Testis (tissue), 2 donors: ENCODE data around the gene TMEM175.

Experiments
- POLR2A ChIP-seq: fragments of 450-650 bp; IDR thresholded peaks from one replicate; pipeline ENCODE4 v1.6.1; 2017; ENCODE audit warnings: antibody characterized with exemption, mild to moderate bottlenecking, moderate library complexity
- TF ChIP-seq, protein P1 (sequence below), 3 experiments: fragments of 450-650 bp in 2 of 3; fragments of 200-600 bp in 1 of 3; sonication (generic) in 1 of 3; IDR thresholded peaks; one replicate each; pipeline ENCODE4 v1.5.1; 2016 to 2019; ENCODE audit warnings: antibody characterized with exemption in 3 of 3, mild to moderate bottlenecking in 2 of 3, moderate library complexity in 1 of 3

GRCh38 chr4:946103-946450 lies 13.8 kb downstream of the TMEM175 start:
- TF ChIP-seq POLR2A, result no peak
- TF ChIP-seq, protein P1, sequence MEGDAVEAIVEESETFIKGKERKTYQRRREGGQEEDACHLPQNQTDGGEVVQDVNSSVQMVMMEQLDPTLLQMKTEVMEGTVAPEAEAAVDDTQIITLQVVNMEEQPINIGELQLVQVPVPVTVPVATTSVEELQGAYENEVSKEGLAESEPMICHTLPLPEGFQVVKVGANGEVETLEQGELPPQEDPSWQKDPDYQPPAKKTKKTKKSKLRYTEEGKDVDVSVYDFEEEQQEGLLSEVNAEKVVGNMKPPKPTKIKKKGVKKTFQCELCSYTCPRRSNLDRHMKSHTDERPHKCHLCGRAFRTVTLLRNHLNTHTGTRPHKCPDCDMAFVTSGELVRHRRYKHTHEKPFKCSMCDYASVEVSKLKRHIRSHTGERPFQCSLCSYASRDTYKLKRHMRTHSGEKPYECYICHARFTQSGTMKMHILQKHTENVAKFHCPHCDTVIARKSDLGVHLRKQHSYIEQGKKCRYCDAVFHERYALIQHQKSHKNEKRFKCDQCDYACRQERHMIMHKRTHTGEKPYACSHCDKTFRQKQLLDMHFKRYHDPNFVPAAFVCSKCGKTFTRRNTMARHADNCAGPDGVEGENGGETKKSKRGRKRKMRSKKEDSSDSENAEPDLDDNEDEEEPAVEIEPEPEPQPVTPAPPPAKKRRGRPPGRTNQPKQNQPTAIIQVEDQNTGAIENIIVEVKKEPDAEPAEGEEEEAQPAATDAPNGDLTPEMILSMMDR (IDR thresholded peaks at IDR 0.05), result no peak
